NT2/D1 (cell line): ENCODE measurements around the gene CD37.

Experiments used
- DNase-seq: peaks from one replicate; pipeline ENCODE4 v3.0.0-alpha.2; 2011; ENCODE audit warnings: low read depth, low spot score
- H3K27me3 ChIP-seq: 2 replicates; pipeline ENCODE4 v1.6.0; 2011; ENCODE audit warnings: mild to moderate bottlenecking; ENCODE audit not compliant: insufficient read length, insufficient read depth
- H3K36me3 ChIP-seq: 2 replicates; pipeline ENCODE4 v1.6.1; 2011; ENCODE audit warnings: mild to moderate bottlenecking, low read length, mixed read lengths; ENCODE audit not compliant: insufficient read depth, insufficient read length
- H3K4me1 ChIP-seq: 2 replicates; pipeline ENCODE4 v1.5.1; 2011; ENCODE audit not compliant: insufficient read depth, insufficient read length
- H3K4me3 ChIP-seq: 2 replicates; pipeline ENCODE4 v1.5.1; 2011; ENCODE audit warnings: low read depth; ENCODE audit not compliant: insufficient read length
- H3K9ac ChIP-seq: 2 replicates; pipeline ENCODE4 v1.6.0; 2011; ENCODE audit warnings: low read depth; ENCODE audit not compliant: insufficient read length
- H3K9me3 ChIP-seq: 2 replicates; pipeline ENCODE4 v1.5.1; 2011; ENCODE audit warnings: mild to moderate bottlenecking, low read length; ENCODE audit not compliant: insufficient read depth
- SUZ12 ChIP-seq: IDR thresholded peaks from 2 replicates; pipeline ENCODE4 v1.6.1; 2011; ENCODE audit not compliant: insufficient read length, insufficient read depth; ENCODE audit errors: extremely low read depth
- YY1 ChIP-seq: IDR thresholded peaks from 2 replicates; pipeline ENCODE4 v1.6.1; 2011; ENCODE audit not compliant: insufficient read length, insufficient read depth
- ZNF274 ChIP-seq: IDR thresholded peaks from 2 replicates; pipeline ENCODE4 v1.6.1; 2011; ENCODE audit warnings: mild to moderate bottlenecking, low read depth, low read length

CD37 gene

GRCh38 chr19:49380391-49380790, 45.2 kb downstream of the CD37 start:
- Histone ChIP-seq H3K4me1 (no peaks in the 10 kb centered on the region), H3K36me3 (no peaks in the 10 kb centered on the region), H3K27me3 (no peaks in the 10 kb centered on the region), H3K9me3 (peaks cover 11% of the 10 kb centered on the region), H3K4me3 (no peak overlapping the region), H3K9ac (no peak overlapping the region)
- TF ChIP-seq ZNF274 (no peak), YY1 (no peak), SUZ12 (no peak)
- no peak for DNase-seq

GRCh38 chr19:49382639-49383038, 47.4 kb downstream of the CD37 start:
- Histone ChIP-seq H3K36me3 (no peaks in the 10 kb centered on the region), H3K27me3 (no peaks in the 10 kb centered on the region), H3K9me3 (peaks cover 11% of the 10 kb centered on the region), H3K4me3 (no peak overlapping the region), H3K9ac (no peak overlapping the region), H3K4me1 (no peaks in the 10 kb centered on the region)
- DNase-seq: no peak
- no peak for TF ChIP-seq YY1

DNA sequence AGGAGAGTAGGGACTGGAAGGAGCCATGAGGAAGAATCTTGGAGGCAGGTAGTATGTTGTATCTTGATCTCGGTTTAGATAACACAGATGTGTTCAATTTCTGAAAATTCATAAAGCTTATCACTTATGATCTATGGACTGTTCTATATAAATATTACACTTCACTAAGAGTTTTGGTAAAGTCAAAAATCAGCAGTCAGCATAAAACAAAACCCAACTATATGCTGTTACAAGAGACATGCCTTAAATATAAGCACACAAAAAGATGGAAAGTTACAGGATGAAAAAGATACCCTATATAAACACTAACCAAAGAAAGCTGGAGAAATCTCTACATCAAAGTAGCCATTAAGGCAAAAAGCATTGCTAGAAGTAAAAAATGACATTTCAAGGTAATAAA, 48.4 kb downstream of the CD37 start:
- Histone ChIP-seq H3K36me3 (no peaks in the 10 kb centered on the region), H3K4me3 (no peak overlapping the region), H3K9ac (no peak overlapping the region), H3K4me1 (no peaks in the 10 kb centered on the region), H3K27me3 (no peaks in the 10 kb centered on the region), H3K9me3 (peaks cover 11% of the 10 kb centered on the region)
- TF ChIP-seq ZNF274 (no peak), SUZ12 (no peak), YY1 (no peak)
- DNase-seq: no peak

GRCh38 chr19:49387936-49388372, 52.7 kb downstream of the CD37 start, which contains the start of gene KASH5:
KASH5 (plus strand) TSS chr19:49388249; CDS start chr19:49390884, 2,635 bp downstream.
- no peak within 1 kb of the TSS for H3K9ac ChIP-seq
- no peaks in the 10 kb centered on the region for H3K27me3 ChIP-seq
- H3K9me3 ChIP-seq: 0 out of 2 replicates have a peak, but pooled peaks cover under 1% of the 10 kb centered on the region
- peak; percentile 25 for DNase-seq
- no peak for TF ChIP-seq ZNF274
- no peak for TF ChIP-seq SUZ12
- TF ChIP-seq YY1: no peak
- peaks cover 5% of the 10 kb centered on the region for H3K4me1 ChIP-seq
- no peaks in the 10 kb centered on the region for H3K36me3 ChIP-seq
- H3K4me3 ChIP-seq: no peak within 1 kb of the TSS

GRCh38 chr19:49389406-49389805, 54.2 kb downstream of the CD37 start:
- no peaks in the 10 kb centered on the region for H3K36me3 ChIP-seq
- peaks cover 10% of the 10 kb centered on the region for H3K4me1 ChIP-seq
- no peaks in the 10 kb centered on the region for H3K9me3 ChIP-seq
- TF ChIP-seq YY1: no peak
- no peak for TF ChIP-seq SUZ12
- TF ChIP-seq ZNF274: no peak
- no peak overlapping the region for H3K4me3 ChIP-seq
- DNase-seq: no peak
- H3K9ac ChIP-seq: no peak overlapping the region
- no peaks in the 10 kb centered on the region for H3K27me3 ChIP-seq
